Body of pancreas (tissue), 4 donors: ENCODE measurements around the gene ZNF622.

Experiments
- POLR2A ChIP-seq, 3 donors: fragments of 450-650 bp; IDR thresholded peaks; one replicate each; pipeline ENCODE4 v1.6.1; 2016; ENCODE audit warnings: antibody characterized with exemption in 3 of 3, mild to moderate bottlenecking in 2 of 3
- TF ChIP-seq, protein P1 (sequence below), 7 experiments: fragments of 450-650 bp in 4 of 7; fragments of 200-600 bp in 3 of 7; sonication (generic) in 3 of 7; IDR thresholded peaks; one replicate each; pipeline ENCODE4 v1.5.1; 2016 to 2019; ENCODE audit warnings: antibody characterized with exemption in 7 of 7

DNA sequence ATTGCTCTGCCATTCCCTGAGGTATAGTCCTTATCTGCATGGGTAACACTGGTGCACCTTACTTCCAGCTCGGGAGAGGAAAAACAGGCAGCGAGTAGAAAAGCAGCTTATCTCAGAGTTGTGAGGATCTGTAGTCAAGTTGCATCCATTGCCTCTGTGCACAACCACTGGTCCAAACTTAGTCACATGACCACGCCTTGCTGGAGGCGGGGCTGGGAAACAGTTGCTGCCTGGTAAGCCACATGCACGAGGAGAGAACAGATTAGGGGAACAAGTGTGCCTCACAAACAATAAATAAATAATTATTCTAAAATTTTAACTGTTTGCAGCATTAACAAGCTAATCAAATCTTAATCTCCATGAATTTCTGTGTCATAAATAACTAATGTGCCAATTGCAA, 18.6 kb downstream of the ZNF622 start:
- TF ChIP-seq, protein P1, sequence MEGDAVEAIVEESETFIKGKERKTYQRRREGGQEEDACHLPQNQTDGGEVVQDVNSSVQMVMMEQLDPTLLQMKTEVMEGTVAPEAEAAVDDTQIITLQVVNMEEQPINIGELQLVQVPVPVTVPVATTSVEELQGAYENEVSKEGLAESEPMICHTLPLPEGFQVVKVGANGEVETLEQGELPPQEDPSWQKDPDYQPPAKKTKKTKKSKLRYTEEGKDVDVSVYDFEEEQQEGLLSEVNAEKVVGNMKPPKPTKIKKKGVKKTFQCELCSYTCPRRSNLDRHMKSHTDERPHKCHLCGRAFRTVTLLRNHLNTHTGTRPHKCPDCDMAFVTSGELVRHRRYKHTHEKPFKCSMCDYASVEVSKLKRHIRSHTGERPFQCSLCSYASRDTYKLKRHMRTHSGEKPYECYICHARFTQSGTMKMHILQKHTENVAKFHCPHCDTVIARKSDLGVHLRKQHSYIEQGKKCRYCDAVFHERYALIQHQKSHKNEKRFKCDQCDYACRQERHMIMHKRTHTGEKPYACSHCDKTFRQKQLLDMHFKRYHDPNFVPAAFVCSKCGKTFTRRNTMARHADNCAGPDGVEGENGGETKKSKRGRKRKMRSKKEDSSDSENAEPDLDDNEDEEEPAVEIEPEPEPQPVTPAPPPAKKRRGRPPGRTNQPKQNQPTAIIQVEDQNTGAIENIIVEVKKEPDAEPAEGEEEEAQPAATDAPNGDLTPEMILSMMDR (IDR thresholded peaks at IDR 0.05) = no peak
- no peak for TF ChIP-seq POLR2A (IDR thresholded peaks at IDR 0.05)
